ENCODE measurements around the gene CRYBA2.

Gene CRYBA2

DNA sequence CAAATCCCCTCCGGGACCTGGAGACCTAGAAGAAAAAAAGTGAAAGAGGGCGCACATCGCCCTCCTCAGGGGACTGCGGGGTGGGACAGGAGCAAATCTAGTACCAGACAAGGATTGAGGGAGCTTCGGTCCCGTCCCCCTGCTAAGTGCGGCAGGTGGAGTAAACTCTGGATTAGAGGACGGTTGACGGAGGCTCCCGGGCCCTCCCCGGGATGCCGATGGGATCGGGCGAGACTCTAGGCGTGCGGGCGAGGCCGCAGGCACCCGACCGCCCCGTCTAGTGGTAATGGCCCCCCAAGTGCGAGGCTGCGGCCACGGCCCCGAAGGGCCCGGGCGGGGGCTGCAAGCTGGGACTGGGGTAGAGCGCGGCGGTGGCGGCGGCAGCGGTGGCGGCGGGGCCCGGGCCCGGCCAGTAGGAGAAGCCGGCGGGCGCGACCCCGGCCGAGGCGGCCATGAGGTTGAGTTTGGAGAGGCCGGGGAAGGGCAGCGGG lies 11.8 kb downstream of the CRYBA2 start:
- no peak for DNase-seq

DNA sequence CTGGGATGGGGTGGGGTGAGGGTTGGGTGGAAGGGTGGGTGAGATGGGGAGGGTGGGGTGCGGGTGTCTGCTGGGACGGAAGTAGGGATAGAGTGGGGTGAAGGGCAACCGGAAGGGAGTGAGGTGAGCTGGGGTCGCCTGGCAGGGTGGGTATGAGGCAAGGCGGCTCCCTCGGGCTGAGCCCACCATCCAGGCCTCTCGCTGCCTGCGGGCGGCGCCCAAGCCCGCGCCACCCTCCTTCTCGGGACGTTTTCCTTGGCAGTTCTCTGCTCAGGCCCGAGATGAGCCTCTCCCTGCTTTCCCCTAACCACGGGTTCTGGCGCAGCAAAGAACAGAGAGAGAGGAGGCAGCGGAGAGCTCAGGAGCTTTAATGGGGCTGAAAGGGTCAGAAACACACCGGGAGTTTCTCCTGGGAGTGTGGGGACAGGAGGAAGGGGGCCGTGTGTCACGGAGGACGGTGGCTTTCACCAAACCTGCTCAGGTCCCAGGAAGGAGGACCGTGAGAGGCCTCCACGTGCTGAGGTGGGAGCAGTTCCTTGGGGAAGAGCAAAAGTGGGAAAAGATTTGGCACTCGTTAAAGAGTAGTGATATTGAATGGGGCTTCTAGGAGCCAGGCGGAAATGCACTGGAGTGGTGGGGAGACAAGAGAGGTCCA lies 12.4 kb downstream of the CRYBA2 start:
- no peak for DNase-seq

- DNase-seq, result peak; percentile 85
These were observed 13.1 kb downstream of the CRYBA2 start for GRCh38 chr2:218979846-218980734.

DNA sequence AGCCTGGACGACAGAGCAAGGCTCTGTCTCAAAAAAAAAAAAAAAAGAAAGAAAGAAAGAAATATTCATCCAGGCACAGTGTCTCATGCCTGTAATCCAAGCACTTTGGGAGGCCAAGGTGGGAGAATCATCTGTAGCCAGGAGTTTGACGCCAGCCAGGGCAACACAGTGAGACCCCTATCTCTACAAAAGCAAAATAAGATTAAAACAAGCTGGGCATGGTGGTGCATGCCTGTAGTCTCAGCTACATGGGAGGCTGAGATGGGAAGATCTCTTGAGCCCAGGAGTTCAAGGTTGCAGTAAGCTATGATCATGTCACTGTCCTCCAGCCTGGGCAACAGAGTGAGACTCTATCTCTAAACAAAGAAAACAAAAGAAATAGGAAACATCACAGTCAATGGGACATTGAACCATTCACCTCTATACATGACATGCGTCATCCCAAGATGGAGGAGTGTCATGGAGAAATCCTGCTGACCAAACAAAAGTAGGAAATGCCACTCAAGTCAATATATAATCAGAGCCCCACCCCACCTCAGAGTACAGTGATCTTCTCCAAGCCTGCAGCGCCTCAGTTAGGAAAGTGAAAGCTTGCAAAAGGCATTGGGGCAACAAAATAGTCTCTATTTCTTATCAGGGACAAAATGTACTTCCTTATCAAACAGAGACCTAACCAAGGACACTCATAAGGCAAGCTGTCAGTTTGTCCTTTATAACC lies 18.0 kb downstream of the CRYBA2 start:
- no peak for DNase-seq

GRCh38 chr2:218970894-218971293 lies 22.3 kb downstream of the CRYBA2 start:
- no peak for DNase-seq

GRCh38 chr2:218964041-218964771 lies 29.0 kb downstream of the CRYBA2 start:
- no peak for DNase-seq

DNA sequence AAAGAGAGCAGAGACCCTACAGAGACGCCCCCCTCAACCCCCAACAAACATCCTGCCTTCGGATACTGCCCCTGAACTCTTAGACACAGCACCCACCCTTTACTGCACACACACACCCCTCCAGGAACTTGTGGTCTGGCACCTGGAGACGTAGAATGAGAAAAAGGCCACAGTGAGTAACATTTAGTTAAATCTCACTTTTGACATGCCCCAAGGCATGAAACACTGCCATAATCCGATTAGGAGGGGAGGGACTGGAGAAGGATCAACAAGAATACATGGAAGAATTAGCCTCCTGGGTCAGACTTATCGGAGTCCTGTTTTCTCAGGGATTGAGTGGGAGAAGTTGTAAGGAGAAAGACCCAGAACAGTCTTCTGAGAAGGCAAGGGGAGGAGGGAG lies 29.6 kb downstream of the CRYBA2 start:
- no peak for DNase-seq

DNA sequence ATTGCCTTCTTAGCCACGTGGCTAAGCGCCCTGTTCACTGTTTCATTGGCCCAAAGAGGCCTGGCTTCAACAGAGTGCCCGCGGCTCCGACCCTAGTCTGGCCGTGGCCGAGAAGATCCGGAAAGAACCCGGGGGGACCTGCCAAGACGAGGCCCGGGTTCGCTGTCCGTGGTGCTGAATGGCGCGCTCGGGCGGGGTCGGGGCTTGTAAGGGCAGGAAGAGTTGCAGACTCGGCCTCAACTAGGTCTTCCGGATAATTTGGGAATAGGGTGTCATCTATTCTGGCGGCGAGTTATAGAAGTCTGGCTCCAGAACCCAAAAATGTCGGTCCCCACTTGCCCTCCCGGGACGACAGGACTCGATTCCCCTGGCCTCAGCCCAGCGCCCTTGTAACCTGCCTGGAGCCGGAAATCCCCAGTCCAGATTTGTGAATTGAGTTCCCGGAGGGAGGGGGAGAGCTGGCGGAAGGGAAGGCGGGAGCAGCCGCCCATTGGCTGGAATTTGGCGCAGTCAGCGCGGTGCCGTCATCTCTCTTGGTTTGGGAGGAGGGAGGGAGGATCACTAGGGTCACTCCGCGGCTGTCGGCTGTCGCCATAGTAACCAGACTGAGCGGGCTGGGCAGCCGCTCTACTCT lies 30.2 kb downstream of the CRYBA2 start:
- peak; percentile 43 for DNase-seq

DNA sequence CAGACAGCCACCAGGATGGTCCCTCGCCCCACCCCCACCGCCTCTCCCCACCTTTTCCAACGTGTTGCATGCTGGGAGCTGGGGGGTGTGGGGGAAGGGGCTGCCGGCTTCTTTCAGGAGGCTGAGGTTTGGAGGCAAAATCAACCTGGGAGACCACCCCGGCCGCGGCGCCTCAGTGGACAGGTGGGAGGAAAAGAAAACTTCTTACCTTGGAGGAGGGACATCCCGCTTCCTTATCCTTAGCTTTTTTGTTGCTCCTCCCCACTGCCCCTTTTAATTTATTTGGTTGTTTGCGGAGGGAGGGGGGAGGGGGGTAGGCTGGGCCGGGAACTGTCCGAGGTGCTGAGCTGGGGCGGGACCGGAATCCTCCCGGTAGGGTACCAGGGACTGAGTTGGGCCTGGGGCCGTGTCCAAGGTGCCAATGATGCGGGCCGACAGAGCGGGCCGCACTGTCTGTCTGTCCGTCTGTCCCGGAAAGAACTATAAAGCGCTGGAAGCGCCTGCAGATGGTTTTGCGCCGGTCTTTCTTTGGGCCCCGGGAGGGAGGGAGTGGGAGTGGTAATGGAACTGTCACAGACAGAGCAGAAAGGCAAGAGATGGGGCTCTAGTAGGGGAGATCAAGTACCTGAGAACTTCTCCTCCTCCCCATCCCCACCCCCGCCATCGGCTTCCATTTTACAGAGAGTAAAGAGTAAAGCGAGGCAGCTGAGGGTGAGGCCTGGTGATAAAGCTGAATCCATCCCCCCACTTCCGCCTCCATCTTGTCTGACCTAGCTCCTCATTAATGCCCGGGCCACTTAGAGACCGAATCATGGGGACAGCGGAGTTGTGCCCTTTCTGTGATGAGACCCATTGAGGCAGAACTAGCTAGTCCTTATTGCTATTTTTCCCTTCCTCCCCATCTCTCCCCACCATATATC lies 31.3 kb downstream of the CRYBA2 start:
- no peak for DNase-seq

GRCh38 chr2:218961229-218961628 lies 32.0 kb downstream of the CRYBA2 start:
- no peak for DNase-seq

DNA sequence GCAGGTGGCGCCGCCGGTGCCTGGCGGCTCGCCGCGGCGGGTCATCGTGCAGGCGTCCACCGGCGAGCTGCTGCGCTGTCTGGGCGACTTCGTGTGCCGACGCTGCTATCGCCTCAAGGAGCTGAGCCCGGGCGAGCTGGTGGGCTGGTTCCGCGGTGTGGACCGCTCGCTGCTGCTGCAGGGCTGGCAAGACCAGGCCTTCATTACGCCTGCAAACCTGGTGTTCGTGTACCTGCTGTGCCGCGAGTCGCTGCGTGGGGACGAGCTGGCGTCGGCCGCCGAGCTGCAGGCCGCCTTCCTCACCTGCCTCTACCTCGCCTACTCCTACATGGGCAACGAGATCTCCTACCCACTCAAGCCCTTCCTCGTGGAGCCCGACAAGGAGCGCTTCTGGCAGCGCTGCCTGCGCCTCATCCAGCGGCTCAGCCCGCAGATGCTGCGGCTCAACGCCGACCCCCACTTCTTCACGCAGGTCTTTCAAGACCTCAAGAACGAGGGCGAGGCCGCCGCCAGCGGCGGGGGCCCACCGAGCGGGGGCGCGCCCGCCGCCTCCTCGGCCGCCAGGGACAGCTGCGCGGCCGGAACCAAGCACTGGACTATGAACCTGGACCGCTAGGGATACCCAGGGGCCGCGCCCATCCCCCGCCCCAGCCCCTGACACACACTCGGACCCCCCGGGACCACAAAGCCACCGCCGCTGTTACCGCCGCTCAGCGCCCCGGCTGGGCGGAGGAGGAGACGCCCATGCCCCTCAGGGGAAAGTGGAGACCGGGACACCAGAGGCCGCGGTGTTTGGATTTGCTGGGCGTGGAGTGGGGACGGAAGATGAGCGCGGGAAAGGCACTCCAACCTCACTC lies 32.7 kb downstream of the CRYBA2 start:
- no peak for DNase-seq

DNA sequence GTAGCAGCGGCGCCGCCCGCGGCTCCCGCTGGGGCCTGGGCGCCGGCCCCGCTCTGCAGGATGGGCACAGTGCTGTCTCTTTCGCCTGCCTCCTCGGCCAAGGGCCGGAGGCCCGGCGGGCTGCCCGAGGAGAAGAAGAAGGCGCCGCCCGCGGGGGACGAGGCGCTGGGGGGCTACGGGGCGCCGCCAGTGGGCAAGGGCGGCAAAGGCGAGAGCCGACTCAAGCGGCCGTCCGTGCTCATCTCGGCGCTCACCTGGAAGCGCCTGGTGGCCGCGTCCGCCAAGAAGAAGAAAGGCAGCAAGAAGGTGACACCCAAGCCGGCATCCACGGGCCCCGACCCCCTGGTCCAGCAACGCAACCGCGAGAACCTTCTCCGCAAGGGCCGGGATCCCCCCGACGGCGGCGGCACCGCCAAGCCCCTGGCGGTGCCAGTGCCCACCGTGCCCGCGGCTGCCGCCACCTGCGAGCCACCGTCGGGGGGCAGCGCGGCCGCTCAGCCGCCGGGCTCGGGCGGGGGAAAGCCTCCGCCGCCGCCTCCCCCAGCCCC lies 33.4 kb downstream of the CRYBA2 start:
- DNase-seq, result no peak

- DNase-seq, result peak; percentile 71
These were observed 34.0 kb downstream of the CRYBA2 start, which contains the start of gene CDK5R2 for GRCh38 chr2:218959141-218959731. Gene CDK5R2 (plus strand): TSS chr2:218959666. CDS start chr2:218959821, 155 bp downstream.

- no peak for DNase-seq
These were observed 34.9 kb downstream of the CRYBA2 start for GRCh38 chr2:218958276-218958675.

DNA sequence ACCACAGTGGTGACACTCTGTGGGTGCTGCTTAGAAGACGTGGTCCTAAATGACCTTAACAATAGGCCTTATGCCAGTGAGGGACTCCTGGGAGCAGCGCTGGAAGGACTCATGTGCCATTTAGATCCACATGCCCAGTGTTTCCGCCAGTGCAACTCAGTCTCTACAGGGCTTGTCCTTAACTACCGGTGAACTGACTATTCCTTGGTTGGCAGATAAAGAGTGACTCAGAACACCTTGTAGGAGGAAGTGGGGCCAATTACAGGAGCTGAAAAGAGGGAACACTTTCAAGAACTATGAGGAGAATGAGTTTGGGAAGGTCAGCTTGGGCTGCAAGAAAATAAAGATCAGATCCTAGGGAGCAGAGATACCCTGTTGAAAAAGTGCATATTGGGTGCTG lies 35.6 kb downstream of the CRYBA2 start:
- no peak for DNase-seq

GRCh38 chr2:218956039-218956438 lies 37.2 kb downstream of the CRYBA2 start:
- DNase-seq, result no peak

DNA sequence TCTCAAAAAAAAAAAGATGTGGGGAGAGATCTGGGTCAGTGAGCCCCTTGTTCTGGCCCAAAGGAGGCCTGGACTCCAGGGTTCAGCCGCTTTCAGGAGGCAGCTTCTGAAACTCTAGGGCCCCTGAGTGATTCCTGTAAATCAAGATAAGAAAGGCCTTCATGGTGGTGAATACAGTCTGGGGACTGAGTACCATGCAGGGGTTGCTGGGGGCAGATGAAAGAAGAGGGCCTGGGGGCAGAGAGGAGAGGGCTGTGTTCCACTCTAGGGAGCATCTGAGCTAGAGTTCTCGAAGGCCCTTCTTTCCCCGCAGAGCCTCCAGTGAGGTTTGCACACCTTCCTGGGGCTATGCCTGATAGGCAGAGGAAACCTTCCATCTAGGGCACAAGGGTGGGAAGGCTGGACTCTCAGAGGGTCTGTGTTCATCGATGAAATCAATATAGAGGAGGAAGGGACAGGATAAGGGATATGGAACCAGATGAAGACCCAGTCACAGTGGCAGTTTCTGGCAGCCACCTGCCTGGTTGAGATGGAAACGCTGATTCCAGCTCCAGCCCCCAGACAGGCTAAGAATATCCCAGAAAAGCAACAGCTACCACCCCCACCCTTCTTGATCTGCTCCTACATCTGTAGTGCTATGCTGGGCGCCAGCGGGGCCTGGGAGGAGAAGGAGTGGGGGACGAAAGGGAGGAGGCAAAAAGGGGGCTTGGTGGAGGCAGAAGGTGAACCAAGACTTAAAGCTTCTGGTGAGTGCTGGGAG lies 38.5 kb downstream of the CRYBA2 start:
- no peak for DNase-seq

- DNase-seq, result no peak
These were observed 39.8 kb downstream of the CRYBA2 start for GRCh38 chr2:218953366-218953954.

Measured in CD4-positive, alpha-beta T cell treated with Interleukin-17A for 1 hour (primary cell).